Measurements from ENCODE around the gene C11orf97.

DNA sequence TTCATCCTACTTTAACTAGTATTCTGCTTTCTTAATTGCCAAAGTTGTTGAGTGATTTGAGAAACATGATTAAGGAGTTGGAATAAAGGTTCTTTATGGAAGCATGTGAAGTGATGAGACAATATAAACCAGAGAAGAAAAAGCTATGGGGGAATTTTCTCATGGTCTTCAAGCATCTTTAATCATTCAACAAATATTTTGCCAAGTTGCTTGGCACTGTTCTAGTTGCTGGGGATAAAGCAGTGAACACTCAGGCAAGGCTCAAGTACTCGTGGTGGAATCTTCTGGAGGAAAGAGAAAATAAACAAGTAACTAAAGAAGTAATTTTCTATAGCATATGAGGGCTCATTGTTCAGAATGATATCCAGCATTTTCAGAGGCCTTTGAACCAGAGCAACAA is 45.7 kb downstream of the C11orf97 start:
- TF ChIP-seq, protein P1, sequence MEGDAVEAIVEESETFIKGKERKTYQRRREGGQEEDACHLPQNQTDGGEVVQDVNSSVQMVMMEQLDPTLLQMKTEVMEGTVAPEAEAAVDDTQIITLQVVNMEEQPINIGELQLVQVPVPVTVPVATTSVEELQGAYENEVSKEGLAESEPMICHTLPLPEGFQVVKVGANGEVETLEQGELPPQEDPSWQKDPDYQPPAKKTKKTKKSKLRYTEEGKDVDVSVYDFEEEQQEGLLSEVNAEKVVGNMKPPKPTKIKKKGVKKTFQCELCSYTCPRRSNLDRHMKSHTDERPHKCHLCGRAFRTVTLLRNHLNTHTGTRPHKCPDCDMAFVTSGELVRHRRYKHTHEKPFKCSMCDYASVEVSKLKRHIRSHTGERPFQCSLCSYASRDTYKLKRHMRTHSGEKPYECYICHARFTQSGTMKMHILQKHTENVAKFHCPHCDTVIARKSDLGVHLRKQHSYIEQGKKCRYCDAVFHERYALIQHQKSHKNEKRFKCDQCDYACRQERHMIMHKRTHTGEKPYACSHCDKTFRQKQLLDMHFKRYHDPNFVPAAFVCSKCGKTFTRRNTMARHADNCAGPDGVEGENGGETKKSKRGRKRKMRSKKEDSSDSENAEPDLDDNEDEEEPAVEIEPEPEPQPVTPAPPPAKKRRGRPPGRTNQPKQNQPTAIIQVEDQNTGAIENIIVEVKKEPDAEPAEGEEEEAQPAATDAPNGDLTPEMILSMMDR (IDR thresholded peaks at IDR 0.05): no peak
- no peak for TF ChIP-seq POLR2A (IDR thresholded peaks at IDR 0.05)

All from lower leg skin (tissue), 3 donors.